ENCODE data around the gene JUP.

Gene JUP

GRCh38 chr17:41810659-41811548 lies 24.4 kb upstream of the JUP start:
- DNase-seq (ENCODE audit: low read depth) = no peak

- DNase-seq (ENCODE audit: low read depth) = no peak
Measured at GRCh38 chr17:41806685-41807445, 20.4 kb upstream of the JUP start.

- DNase-seq (ENCODE audit: low read depth) = no peak
Measured at GRCh38 chr17:41803049-41804020, 16.8 kb upstream of the JUP start.

- no peak for DNase-seq (ENCODE audit: low read depth)
Measured at GRCh38 chr17:41801374-41802271, 15.1 kb upstream of the JUP start.

GRCh38 chr17:41800601-41801373 lies 14.3 kb upstream of the JUP start:
- no peak for DNase-seq (ENCODE audit: low read depth)

GRCh38 chr17:41799366-41799765 lies 12.9 kb upstream of the JUP start:
- no peak for DNase-seq (ENCODE audit: low read depth)

- DNase-seq (ENCODE audit: low read depth) = no peak
Measured at GRCh38 chr17:41797377-41797776, 10.9 kb upstream of the JUP start.

- no peak for DNase-seq (ENCODE audit: low read depth)
Measured at GRCh38 chr17:41796121-41796895, 9.8 kb upstream of the JUP start.

GRCh38 chr17:41794540-41794975 lies 8.0 kb upstream of the JUP start:
- DNase-seq (ENCODE audit: low read depth) = no peak

- no peak for DNase-seq (ENCODE audit: low read depth)
Measured at GRCh38 chr17:41793784-41794539, 7.5 kb upstream of the JUP start.

GRCh38 chr17:41792845-41793783 lies 6.6 kb upstream of the JUP start:
- DNase-seq (ENCODE audit: low read depth) = no peak

- no peak for DNase-seq (ENCODE audit: low read depth)
Measured at GRCh38 chr17:41787021-41787418, 509 bp upstream of the JUP start.

GRCh38 chr17:41785859-41786226 lies 668 bp downstream of the JUP start:
- no peak for DNase-seq (ENCODE audit: low read depth)

- DNase-seq (ENCODE audit: low read depth) = no peak
Measured at GRCh38 chr17:41785091-41785858, 1.2 kb downstream of the JUP start.

GRCh38 chr17:41784207-41784744 lies 2.2 kb downstream of the JUP start:
- no peak for DNase-seq (ENCODE audit: low read depth)

GRCh38 chr17:41782142-41782541 lies 4.4 kb downstream of the JUP start:
- no peak for DNase-seq (ENCODE audit: low read depth)

Data from fibroblast of the conjunctiva (primary cell).